ENCODE measurements around the gene AP4B1. TPM values are rescaled to one million over a fixed set of nuclear protein-coding genes. Genes with fewer than 3 reads are reported as not detected.

Gene AP4B1
- total RNA-seq, 2 donors from 2014 or later = 46.5 to 61.7 TPM

Other genes starting within 250 kb of the AP4B1 start
- gene PHTF1, start 145.3 kb downstream of the AP4B1 start, total RNA-seq = 10 to 100 TPM; 19.5 to 24.8 TPM
- 10 to 100 TPM; 22.2 to 47.4 TPM for gene RSBN1, start 92.3 kb downstream of the AP4B1 start, total RNA-seq
- gene PTPN22, start 33.1 kb downstream of the AP4B1 start, total RNA-seq = 10 to 100 TPM; 55.9 to 70.1 TPM
- gene BCL2L15, start 17.2 kb downstream of the AP4B1 start, total RNA-seq = 1 to 10 TPM in 1 of 2 donors, under 1 TPM in 1; 0.99 to 4.4 TPM
- gene DCLRE1B, start 527 bp upstream of the AP4B1 start, total RNA-seq = 10 to 100 TPM; 16.1 to 21.4 TPM
- gene HIPK1, start 24.5 kb upstream of the AP4B1 start, total RNA-seq = 10 to 100 TPM; 44.4 to 71.0 TPM
- under 1 TPM; 0.13 to 0.40 TPM for gene OLFML3, start 74.7 kb upstream of the AP4B1 start, total RNA-seq
- gene SYT6, start 249.1 kb upstream of the AP4B1 start, total RNA-seq = not detected

Measured in activated T-helper 17 cell treated with anti-CD3 and anti-CD28 coated beads, Interleukin-2, amount 50 U/mL, for 72 hours (primary cell).